ENCODE measurements around the gene IER2.

DNA sequence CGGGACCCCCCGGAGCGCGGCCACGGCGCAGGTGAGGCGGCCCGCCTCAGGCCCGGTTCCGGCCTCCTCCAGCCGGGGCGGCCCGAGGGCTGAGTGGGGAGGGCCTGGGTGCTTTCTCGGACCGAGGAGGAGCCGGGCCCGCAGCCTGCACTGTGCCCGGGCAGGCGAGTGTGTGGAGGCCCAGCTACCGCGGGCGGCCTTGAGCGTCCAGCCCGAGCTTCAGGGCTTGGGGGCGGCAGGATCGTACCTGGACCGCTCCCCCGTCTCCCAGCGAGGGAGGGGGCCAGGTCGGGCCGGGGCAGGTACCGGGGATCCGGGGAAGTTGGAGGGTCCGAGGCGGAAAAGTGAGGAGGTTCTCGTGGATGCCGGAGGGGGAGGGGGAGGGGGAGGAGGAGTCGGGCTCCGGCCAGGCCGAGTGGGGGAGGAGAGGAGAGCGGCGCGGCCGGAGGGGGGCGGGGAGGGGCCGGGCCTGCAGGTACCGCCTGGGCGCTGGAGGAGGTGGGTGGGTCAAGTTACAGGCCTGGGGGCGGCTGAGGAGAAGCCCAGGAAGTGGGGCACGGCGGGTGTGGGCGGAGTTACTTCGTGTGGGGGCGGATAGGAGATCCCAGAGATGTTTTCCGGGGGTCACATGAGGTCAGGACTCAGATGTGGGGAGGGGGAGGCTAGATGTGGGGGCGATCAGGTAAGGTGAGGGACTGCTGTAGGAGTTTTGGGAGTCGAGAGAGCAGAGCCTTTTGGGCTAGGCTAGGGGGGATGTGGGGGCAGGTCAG lies 31.6 kb upstream of the IER2 start:
- TF ChIP-seq CTCF (IDR thresholded peaks at IDR 0.05), result no peak
- TF ChIP-seq EZH2phosphoT487 (IDR thresholded peaks at IDR 0.05), result no peak
- TF ChIP-seq EZH2 (IDR thresholded peaks at IDR 0.05), result no peak
